ENCODE data around the gene GPR55.
"Not testable (repeated sequence)": the region's sequence is repeated elsewhere in the genome, so short reads cannot be mapped to it uniquely, and the experiment has no call there.

Gene GPR55, protein sequence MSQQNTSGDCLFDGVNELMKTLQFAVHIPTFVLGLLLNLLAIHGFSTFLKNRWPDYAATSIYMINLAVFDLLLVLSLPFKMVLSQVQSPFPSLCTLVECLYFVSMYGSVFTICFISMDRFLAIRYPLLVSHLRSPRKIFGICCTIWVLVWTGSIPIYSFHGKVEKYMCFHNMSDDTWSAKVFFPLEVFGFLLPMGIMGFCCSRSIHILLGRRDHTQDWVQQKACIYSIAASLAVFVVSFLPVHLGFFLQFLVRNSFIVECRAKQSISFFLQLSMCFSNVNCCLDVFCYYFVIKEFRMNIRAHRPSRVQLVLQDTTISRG

DNA sequence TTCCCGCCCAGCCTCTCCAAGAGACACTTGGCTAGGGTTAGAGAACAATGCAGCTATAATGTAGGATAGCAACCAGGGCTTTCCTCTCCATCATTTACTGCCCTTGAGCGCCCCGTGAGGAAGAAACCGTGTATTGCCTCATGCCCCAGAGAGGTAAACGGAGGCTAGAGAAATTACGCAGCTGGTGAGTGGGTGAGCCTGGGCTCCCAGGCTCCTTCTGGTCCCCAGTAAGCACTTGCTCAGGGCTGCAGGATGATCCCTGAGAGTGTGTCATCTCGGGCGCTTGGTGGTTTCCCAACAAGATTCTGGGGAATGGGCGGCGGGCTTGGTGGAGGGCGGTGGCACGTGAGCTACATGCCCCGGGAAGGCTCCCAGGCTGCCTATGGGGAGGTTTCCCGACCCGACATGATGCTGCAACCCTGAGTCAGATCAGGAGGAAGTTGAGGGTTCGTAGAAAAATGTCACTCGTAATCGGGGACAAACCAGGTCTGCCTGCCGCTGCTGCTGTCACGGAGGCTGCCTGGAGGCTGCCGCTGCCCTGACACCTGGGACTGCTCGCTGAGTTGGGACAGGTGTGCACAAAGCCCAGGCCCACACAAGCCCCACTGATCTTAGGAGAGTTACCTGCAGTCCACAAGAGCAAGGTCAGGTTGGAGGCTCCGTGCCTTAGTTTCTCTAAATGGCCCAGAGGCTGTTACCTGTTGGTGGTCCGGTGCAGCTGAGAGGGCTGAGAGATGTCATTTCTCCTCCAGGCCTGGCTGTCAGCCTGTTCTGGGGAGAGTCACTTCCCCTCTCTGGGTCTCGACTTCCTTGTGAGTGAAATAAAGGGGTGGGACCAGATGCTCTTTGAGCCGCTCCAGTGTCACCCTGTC is at the start of gene GPR55:
Gene GPR55 (minus strand): TSS at position 773 of the 872 bp plus-strand sequence. CDS start 14,280 bp downstream, outside the sequence.
- DNase-seq (ENCODE audit: low read depth): no peak

DNA sequence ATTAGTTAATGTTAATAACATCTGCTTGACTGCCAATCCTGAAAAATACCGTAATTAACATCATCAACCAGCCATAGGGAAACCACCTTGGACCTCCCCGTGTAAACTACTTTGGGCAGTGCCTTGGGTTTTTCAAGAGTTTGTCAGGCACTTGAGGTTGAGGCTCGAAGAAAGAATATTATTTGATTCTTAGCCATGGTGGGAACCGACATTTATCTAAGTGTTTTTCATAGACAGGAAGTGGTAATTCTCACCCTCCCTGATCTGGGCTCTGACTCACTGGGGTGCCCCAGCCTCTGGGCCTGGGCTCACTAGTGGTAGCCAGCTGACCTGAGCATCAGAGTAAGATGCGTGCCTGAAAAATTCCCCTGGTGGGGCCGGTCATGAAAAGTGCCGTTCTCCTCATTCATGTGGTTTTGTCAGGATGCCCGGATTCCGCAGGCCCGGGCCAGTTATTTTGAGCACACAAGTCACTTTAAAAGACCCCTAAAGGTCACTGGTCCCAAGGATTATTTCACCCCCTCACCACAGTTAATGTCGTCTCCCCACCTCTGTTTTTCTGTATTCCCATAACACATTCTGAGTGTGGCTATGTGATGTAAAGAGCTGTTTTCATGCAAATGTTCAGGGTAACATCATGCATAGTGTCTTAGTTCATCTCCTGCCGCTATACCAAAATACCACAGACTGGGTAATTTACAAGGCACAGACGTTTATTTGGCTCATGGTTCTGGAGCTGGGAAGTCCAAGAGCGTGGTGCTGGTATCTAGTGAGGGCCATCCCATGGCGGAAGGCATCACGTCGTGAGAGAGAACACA is 49.3 kb upstream of the GPR55 start:
- DNase-seq (ENCODE audit: low read depth): peak; percentile 35

DNA sequence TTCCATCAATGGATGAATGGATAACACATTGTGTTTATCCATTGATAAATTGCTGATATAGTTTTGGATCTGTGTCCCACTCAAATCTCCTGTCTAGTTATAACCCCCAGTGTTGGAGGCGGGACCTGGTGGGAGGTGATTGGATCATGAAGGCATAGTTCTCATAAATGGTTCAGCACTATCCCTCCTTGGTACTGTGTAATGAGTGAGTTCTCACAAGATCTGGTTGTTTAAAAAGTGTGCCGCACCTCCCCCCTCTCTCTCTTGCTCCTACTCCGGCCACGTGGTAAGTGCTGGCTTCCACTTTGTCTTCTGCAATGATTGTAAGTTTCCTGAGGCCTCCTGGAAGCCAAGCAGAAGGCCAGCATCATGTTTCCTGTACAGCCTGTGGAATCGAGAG is 47.0 kb upstream of the GPR55 start:
- no peak for DNase-seq (ENCODE audit: low read depth)

DNA sequence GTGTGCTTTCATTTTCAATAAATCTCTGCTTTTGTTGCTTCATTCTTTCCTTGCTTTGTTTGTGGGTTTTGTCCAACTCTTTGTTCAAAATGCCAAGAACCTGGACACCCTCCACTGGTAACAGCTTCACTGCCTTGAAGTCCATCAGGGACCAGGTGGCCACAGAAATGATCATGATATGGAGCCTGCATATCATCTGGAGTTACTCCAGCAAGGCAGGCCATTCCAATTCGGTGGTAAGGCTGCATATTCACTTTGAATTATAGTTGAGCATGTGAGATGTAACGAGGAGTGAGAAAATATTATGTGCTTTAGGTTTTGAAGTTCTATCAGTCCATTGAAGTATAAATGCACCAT is 44.6 kb upstream of the GPR55 start:
- no peak for DNase-seq (ENCODE audit: low read depth)

DNA sequence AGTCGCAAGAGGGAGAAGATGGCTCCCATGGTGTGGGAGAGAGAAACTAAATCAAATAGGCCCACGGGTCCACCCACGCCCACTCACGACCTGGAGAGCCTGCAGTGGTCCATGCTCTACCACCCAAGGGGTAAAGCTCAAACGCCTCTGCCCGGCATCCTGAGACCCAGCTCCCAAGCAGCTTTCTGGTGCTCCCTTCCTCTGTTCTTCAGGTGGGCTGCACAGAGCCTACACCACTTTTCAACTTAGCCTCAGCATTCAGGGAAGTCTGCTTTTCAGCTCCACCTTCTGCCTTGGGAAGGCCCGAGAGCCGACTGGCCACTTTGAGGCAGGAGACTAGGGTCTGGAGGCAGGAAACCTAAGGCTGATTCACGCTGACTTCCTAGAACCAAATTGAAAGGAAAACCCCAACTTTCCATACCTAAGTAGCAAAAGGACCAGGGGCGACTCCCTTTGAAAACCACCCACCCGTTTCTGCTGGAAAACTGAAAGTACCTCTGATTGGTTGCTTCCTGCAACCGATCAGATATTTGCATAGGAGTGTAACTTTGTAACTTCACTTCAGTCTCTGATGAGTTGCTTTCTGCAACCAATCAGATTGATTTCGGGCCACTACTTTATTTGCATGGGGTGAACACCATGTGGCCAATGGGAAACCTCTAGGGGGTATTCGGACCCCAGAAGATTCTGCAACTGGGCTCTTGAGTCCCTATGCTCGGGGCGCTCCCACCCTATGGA is 44.0 kb upstream of the GPR55 start:
- no peak for DNase-seq (ENCODE audit: low read depth)

DNA sequence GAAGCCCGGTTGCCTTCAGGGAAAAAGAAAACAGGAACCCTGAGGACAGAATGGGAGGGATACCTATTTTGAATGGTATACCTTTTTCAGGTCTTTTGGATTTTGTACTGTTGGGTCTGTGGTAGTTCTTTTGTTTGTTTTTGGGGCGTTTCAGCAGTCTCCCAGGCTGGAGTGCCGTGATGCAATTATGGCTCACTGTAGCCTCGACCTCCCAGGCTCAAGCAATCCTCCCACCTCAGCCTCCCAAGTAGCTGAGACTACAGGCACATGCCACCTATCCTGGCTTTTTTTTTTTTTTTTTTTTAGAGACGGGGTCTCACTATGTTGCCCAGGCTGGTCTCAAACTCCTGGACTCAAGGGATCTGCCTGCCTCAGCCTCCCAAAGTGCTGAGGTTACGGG is 43.3 kb upstream of the GPR55 start:
- DNase-seq (ENCODE audit: low read depth): not testable (repeated sequence)

DNA sequence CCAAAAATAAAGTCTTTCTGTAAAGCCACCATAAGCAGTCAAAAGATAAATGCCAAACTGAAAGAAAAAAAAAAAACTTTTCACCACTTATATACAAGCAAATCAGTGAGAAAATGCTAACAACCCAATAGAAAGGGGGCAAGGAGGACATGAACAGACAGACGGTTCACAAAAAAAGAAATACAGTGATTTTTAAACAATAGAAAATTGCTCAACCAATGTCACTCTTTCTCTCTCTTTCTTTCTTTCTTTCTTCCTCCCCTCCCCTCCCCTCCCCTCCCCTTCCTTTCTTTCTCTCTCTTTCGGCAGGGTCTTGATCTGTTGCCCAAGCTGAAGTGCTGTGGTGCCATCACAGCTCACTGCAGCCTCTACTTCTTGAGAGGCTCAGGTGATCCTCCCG is 42.1 kb upstream of the GPR55 start:
- DNase-seq (ENCODE audit: low read depth): no peak

DNA sequence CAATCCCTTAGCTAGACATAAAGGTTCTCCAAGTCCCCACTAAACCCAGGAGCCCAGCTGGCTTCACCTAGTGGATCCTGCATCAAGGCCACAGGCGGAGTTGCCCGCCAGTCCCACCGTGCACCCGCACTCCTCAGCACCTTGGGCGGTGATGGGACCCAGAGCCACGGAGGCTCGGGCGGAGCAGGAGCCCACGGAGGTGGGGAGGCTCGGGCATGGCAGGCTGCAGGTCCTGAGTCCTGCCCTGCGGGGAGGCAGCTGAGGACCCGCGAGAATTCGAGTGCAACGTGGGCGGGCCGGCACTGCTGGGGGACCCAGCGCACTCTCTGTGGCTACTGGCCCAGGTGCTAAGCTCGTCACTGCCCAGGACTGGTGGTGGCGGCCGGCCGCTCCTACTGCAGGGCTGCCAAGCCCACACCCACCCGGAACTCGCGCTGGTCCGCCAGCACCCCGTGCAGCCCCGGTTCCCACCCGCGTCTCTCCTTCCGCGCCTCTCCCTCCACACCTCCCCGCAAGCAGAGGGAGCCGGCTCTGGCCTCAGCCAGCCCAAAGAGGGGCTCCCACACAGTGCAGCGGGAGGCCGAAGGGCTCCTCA is 39.2 kb upstream of the GPR55 start:
- DNase-seq (ENCODE audit: low read depth): no peak

DNA sequence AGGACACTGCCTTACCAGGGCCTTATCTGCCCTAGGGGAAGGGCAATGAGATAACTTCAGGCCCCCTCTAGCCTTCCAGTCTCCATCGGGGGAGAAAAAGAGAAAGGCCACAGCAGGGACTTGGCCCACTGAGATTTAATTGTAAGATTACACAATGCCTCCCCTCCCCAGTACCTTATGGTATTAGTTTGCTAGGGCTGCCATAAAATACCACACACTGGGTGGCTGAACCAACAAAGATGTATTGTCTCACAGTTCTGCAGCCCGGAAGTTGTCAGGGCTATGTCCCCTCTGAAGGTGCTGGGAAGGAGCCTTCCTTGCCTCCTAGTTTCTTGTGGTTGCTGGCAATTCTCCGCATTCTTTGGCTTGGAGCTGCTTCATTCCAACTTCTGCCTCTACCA is 36.0 kb upstream of the GPR55 start:
- DNase-seq (ENCODE audit: low read depth): no peak

DNA sequence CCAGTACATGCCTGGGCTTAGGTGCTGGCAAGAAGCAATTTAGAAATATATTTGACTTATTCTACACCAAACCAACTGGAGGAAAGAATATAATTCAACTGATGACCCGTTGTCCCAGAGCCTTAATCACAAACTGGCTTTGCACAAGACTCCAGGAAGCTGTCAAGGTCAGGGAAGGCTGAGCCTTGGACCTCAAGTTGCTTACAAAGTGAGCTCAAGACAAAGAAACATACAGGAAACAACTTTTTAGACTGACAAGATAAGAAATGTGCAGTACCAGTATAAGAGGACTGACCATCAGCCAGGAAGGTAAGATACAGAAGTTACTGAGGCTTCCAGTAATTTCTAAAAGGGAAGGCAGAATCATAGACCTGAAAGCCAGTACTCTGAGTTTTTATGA is 35.0 kb upstream of the GPR55 start:
- no peak for DNase-seq (ENCODE audit: low read depth)

DNA sequence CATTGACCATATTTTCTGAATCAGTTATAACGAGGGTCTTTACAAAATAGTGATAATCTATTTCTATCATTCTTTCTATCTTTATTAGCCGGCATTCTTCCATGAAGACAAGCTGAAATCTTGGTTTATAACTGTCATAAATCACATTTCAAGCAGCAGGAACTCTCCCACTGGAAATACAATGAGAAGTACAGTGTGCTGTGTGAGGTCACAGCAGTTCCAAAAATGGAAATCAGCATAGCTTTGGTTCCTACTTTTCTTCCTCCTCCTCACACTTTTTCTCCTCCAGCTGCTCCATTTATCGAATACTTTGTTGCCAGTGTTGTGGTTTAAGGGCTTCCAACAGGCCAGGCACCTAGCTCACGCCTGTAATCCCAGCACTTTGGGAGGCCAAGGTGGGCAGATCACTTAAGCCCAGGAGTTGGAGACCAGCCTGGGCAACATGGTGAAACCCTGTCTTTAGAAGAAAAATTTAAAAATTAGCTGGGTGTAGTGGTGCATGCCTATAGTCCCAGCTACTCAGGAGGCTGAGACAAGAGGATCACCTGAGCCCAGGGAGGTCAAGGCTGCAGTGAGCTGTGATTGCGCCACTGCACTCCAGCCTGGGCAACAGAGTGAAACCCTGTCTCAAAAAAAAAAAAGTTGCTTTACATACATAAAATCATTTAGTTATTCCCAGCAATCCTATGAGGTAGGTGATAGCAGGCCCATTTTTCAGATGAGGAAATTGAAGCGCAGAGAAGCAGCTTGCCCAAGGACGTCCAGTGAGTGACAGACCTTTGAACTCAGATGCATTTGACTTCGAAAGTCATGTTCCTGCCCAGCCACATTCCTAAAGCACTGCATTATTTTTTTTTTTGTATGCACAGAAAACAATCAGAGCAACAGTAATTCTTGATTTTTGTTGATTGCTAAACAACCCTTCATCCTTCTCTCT is 34.0 kb upstream of the GPR55 start:
- no peak for DNase-seq (ENCODE audit: low read depth)

DNA sequence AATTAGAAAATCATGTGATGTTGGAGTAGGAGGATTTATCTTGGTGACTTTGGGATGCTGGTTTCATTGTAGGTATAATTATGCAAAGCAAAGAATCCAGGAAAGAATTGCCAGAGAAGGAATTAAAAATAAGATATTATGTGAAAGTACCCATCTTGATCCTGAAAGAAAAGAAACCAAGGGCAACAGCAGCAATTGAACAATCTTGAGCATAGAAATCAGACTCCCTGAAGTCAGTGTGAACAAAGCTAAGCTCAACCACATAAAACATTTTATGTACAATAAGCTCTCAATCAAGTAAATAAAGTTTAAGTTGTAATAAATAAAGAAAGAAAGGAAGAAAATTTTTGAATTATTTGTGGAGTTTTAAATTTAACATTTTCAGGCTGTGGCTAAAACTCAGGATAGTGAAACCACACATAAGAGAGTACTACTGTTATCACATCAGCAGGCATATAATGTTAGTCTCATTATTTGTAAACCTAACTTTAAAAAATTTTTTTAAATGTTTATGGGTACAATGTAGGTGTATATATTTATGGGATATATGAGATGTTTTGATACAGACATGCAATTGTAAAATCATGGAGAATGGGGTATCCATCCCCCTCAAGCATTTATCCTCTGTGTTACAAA is 32.8 kb upstream of the GPR55 start:
- no peak for DNase-seq (ENCODE audit: low read depth)

DNA sequence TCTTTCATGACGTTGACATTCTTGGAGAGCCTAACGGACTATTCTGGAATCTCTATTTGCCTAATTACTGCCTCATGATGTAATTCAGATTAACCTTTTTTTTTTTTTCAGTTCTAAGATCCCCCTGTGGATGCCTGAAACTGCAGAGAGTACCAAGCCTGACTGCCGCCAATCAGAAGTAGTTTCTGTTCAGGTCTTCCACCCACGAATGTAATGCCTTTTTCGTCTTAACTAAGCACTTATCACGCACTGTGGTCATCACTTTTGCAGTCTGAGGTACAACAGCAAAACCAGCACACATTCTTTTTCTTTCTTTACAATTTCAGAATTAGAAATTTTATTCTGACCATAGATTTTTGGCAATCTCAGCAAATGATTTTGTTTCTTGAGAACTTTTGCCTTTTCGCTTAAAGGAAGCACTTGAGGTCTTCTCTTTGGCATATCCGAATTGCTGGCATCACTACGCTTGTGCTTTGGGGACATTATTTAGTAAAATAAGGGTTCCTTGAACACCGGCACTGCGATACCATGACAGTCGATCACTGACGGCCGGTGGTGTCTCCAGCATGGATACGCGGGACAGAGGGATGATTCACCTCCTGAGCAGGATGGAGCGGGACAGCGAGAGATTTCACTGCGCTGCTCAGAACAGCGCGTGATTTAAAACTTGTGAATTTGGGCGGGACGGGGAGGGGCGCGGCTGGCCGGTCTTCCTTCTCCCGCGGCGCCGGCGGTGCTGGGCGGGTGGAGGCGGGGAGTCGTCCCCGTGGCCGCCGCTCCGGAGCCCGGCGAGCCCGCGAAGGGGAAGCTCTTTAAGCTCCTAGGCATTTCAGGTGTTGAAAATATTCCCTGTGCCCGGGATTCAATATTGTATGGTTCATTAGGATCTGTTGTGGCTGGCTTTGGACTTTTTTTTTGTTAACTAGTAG is 32.0 kb upstream of the GPR55 start:
- peak; percentile 14 for DNase-seq (ENCODE audit: low read depth)

DNA sequence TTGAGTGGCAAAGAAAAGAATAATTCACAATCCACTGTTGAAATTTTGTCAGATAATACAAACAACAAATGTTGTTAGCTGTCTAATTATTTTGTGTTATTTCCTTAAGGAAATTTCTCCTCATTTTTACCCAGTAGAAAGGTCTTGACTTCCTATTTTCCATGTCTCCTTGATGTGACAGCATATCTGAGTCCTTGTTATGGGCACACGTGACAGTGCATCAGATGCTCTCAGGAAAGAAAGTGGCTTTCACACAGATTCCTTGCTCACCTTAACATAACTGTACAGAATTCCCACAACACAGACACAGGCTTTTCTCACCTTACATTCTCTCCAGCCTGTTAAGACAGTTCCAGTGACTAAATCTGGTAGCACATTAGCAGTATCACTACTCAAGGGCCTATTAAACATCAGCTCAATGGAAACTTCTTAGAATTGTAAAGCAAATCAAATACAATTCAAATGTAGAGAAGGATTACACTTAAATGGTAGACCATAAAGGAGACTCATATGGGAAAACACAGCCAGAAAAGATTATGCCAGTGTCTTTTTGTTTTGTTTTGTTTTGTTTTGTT is 30.2 kb upstream of the GPR55 start:
- DNase-seq (ENCODE audit: low read depth): no peak

DNA sequence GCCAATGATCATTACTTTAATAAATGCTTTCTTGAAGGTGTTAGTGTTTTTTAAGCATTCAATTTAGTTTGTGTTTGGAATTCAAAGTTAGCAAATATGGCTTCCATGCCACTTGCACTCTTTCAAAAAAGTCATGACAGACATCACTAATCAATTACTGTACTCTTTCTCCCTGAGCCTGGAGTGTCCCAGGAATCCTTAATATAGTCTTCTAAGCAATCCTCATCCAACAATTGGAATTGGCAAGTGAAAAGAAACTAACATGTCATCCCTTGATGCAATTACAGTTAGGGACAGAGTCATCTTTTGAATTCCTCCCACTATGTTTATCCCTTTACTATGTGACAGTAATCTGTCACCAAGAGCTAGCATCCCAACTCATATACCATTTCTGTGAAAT is 29.7 kb upstream of the GPR55 start:
- no peak for DNase-seq (ENCODE audit: low read depth)

DNA sequence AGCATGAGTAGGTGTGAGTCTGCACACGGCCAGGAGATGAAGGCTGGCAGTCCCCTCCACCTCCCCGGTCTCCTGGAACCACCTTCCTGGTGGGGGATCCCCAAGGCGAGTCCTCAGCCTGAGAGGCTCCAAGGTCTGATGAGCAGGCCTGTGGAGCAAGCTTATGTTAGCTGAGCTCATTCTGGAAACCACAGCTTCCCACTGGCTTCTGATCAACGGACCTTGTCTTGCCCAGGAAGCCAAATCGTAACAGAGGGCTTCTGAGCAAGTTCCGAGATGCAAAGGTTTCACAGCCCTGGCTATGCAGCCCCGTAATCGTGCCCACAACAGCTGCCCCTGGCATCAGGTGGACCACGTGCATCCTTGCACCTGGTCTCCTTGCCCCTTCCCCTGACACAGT is 28.8 kb upstream of the GPR55 start:
- DNase-seq (ENCODE audit: low read depth): no peak

DNA sequence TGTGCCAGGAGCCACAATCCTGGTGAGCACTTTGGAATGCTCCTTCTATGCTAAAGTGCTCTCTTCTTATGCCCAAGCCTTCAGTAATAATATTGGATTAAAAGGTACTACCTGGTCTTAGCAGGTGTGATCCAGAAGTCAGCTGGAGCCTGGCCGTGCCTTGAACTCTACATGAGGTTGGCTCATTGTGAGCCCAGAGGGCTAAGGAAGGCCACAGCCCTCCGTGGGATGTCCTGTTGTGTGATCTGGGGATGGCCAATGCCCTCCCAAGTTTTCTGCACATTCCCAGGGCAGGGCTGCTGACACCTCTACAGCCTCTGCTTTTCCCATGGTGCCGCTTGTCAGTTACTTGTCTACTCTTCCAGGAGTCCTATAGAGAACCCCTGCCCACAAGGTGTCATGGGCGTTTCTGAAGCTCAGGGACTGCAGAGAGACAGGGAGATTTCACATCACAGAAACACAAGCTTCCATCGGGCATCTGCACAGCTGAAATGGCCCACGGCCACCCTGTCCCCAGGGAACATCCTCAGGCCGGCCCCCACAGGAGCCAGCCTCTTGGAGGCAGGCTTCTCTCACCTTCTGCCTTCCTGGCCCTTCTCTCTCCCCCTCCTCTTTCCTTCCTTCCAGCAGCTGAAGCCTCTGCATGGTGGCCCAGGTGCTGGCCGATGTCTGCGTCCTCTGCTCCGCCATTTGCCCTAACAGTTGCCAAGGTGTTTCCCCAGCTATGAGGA is 27.3 kb upstream of the GPR55 start:
- no peak for DNase-seq (ENCODE audit: low read depth)

DNA sequence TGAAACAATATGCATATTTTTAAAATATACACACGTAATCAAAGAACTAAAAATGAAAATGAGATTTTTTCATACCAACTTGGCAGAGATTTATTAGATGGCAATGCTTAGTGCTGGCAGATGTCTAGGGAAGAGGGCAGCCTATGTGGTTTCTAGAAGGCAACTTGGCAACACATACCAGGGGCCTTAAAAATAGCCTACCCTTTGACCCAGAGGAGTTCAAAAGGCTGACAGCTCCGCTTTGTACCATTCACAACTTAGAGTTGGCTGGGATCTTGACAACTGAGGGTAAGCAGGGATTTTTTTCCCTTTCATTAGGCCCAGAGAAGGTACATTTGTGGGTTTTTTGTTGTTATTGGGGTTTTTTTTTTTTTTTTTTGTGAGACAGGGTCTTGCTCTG is 26.4 kb upstream of the GPR55 start:
- DNase-seq (ENCODE audit: low read depth): no peak

Measured in GM04504 (cell line).